Measurements from ENCODE around the gene CCDC157.

CCDC157 gene

GRCh38 chr22:30373331-30374325 lies 16.8 kb downstream of the CCDC157 start:
- TF ChIP-seq POLR2AphosphoS5 (IDR thresholded peaks at IDR 0.05; ENCODE audit: low read depth, low read length) (no peak), REST (IDR thresholded peaks at IDR 0.05; ENCODE audit: insufficient read depth in 1 of 2, low read depth in 2 of 2, low read length in 2 of 2) (no peak), SIN3A (IDR thresholded peaks at IDR 0.05; ENCODE audit: borderline replicate concordance, insufficient read depth, low read length) (no peak), TAF1 (IDR thresholded peaks at IDR 0.05; ENCODE audit: borderline replicate concordance, insufficient read depth, low read length) (no peak), FOXP2 (optimal IDR thresholded peaks at IDR 0.05; ENCODE audit: borderline replicate concordance, extremely low read depth, extremely low read length, insufficient read depth) (no peak)

GRCh38 chr22:30375312-30375849 lies 18.6 kb downstream of the CCDC157 start:
- TF ChIP-seq SIN3A (IDR thresholded peaks at IDR 0.05; ENCODE audit: borderline replicate concordance, insufficient read depth, low read length) = no peak
- no peak for TF ChIP-seq REST (IDR thresholded peaks at IDR 0.05; ENCODE audit: insufficient read depth in 1 of 2, low read depth in 2 of 2, low read length in 2 of 2)
- TF ChIP-seq POLR2AphosphoS5 (IDR thresholded peaks at IDR 0.05; ENCODE audit: low read depth, low read length) = no peak
- TF ChIP-seq FOXP2 (optimal IDR thresholded peaks at IDR 0.05; ENCODE audit: borderline replicate concordance, extremely low read depth, extremely low read length, insufficient read depth) = no peak
- TF ChIP-seq TAF1 (IDR thresholded peaks at IDR 0.05; ENCODE audit: borderline replicate concordance, insufficient read depth, low read length) = no peak

GRCh38 chr22:30380011-30380410 lies 23.2 kb downstream of the CCDC157 start:
- TF ChIP-seq REST (IDR thresholded peaks at IDR 0.05; ENCODE audit: insufficient read depth in 1 of 2, low read depth in 2 of 2, low read length in 2 of 2) (no peak), FOXP2 (optimal IDR thresholded peaks at IDR 0.05; ENCODE audit: borderline replicate concordance, extremely low read depth, extremely low read length, insufficient read depth) (no peak), POLR2AphosphoS5 (IDR thresholded peaks at IDR 0.05; ENCODE audit: low read depth, low read length) (no peak)

- no peak for TF ChIP-seq TAF1 (IDR thresholded peaks at IDR 0.05; ENCODE audit: borderline replicate concordance, insufficient read depth, low read length)
- TF ChIP-seq POLR2AphosphoS5 (IDR thresholded peaks at IDR 0.05; ENCODE audit: low read depth, low read length) = no peak
Measured at GRCh38 chr22:30381264-30381663, 24.5 kb downstream of the CCDC157 start.

GRCh38 chr22:30382340-30382739 lies 25.5 kb downstream of the CCDC157 start:
- no peak for TF ChIP-seq TAF1 (IDR thresholded peaks at IDR 0.05; ENCODE audit: borderline replicate concordance, insufficient read depth, low read length)
- no peak for TF ChIP-seq REST (IDR thresholded peaks at IDR 0.05; ENCODE audit: insufficient read depth in 1 of 2, low read depth in 2 of 2, low read length in 2 of 2)
- TF ChIP-seq FOXP2 (optimal IDR thresholded peaks at IDR 0.05; ENCODE audit: borderline replicate concordance, extremely low read depth, extremely low read length, insufficient read depth) = no peak
- no peak for TF ChIP-seq SIN3A (IDR thresholded peaks at IDR 0.05; ENCODE audit: borderline replicate concordance, insufficient read depth, low read length)
- no peak for TF ChIP-seq POLR2AphosphoS5 (IDR thresholded peaks at IDR 0.05; ENCODE audit: low read depth, low read length)

All from PFSK-1 (cell line).